ENCODE measurements around the gene HFM1.
"Not testable (repeated sequence)": the region's sequence is repeated elsewhere in the genome, so short reads cannot be mapped to it uniquely, and the experiment has no call there.

Gene HFM1, protein sequence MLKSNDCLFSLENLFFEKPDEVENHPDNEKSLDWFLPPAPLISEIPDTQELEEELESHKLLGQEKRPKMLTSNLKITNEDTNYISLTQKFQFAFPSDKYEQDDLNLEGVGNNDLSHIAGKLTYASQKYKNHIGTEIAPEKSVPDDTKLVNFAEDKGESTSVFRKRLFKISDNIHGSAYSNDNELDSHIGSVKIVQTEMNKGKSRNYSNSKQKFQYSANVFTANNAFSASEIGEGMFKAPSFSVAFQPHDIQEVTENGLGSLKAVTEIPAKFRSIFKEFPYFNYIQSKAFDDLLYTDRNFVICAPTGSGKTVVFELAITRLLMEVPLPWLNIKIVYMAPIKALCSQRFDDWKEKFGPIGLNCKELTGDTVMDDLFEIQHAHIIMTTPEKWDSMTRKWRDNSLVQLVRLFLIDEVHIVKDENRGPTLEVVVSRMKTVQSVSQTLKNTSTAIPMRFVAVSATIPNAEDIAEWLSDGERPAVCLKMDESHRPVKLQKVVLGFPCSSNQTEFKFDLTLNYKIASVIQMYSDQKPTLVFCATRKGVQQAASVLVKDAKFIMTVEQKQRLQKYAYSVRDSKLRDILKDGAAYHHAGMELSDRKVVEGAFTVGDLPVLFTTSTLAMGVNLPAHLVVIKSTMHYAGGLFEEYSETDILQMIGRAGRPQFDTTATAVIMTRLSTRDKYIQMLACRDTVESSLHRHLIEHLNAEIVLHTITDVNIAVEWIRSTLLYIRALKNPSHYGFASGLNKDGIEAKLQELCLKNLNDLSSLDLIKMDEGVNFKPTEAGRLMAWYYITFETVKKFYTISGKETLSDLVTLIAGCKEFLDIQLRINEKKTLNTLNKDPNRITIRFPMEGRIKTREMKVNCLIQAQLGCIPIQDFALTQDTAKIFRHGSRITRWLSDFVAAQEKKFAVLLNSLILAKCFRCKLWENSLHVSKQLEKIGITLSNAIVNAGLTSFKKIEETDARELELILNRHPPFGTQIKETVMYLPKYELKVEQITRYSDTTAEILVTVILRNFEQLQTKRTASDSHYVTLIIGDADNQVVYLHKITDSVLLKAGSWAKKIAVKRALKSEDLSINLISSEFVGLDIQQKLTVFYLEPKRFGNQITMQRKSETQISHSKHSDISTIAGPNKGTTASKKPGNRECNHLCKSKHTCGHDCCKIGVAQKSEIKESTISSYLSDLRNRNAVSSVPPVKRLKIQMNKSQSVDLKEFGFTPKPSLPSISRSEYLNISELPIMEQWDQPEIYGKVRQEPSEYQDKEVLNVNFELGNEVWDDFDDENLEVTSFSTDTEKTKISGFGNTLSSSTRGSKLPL (N-terminal part only)

DNA sequence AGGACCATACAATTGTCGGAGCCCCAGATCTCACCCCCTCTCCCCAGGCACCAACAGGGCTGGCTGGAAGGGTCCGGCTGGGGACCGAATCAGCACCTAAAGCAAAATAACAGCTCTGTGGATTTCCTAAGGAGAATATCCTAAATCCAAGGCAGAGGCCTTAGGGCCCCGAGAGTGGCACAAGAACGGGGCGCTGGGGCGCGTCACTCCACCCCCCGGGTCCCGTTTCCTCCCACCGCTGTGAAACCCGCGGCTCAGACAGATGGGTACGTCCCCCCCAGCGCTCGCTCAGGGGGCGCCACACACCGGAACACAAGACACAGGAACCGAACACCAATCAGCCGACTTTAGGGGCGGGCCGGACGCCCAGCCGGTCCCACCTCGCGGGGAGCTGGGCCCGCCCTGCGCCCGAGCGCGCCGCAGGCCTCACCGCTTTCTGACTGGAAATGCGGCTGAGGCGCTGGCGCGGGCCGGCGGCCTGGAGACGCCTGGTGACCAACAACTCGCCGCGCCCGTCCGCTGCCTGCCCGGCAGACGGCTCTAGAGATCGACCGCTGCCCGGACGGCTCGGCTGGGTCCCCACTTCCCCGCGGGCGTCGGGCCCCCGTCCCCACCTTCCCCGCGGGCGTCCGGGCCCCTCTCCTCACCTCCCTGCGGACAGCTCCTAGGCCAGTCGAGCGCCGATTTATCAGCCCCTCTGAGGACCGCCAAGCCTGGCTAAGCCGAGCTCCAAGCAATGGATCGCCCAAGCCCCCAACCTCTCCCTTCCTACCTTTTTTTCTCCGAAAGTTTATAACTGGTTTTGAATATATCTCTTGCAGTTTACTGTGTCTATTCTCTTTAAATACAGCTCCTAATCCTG, at the start of gene HFM1:
TSS of gene HFM1 (minus strand) at position 687 of the 862 bp plus-strand sequence. CDS start 3,755 bp downstream, outside the sequence.
- FAIRE-seq = peak; percentile 41
- DNase-seq (ENCODE audit: extremely low spot score, insufficient read length, low read depth) = peak; percentile 29

DNA sequence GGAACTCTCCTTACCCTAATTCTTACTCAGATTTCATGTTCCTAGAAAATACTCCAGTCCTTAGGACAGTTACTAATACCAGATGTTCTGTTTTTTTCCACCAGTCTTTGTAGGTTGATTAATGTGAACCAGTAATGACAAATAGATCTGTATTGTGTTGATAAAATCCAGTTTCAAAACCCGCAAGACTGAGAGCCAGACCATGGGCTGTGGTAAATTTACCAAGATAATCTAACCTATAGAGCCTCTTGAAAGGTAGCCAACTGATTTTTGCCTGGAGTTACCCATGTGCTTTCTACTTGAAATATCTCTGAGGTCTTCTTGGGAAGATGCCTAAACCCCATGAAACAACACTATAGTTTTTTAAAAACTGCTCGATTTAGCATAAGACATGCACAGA, 49.5 kb upstream of the HFM1 start:
- FAIRE-seq = no peak
- DNase-seq (ENCODE audit: extremely low spot score, insufficient read length, low read depth) = no peak

DNA sequence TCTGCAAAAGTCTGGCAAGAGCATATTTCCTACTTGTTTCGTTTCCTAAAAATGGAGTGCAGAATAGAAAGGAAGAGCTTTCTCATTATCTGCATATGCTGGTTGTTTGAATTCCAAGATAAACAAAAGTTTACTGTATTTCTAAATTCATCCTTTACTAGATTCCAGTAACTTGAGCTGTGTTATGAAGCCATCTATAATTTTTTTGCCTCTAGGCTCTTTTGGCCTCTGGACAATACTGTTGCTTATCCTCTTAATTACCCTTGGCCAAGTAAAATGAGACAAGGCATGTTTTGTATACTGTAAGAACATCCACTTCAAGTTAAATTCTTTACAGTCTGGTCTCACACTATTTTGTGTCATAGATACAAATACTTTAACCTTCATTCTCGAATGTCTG, 45.6 kb upstream of the HFM1 start:
- no peak for DNase-seq (ENCODE audit: extremely low spot score, insufficient read length, low read depth)

DNA sequence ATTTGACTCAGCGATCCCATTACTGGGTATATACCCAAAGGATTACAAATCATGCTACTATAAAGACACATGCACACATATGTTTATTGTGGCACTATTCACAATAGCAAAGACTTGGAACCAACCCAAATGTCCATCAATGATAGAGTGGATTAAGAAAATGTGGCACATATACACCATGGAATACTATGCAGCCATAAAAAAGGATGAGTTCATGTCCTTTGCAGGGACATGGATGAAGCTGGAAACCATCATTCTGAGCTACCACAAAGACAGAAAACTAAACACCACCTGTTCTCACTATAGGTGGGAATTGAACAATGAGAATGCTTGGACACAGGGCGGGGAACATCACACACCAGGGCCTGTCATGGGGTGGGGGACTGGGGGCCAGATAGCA, 43.1 kb upstream of the HFM1 start:
- not testable (repeated sequence) for FAIRE-seq; DNase-seq (ENCODE audit: extremely low spot score, insufficient read length, low read depth)

More for the DNA sequence above, 45.6 kb upstream of the HFM1 start:
- no peak for FAIRE-seq

DNA sequence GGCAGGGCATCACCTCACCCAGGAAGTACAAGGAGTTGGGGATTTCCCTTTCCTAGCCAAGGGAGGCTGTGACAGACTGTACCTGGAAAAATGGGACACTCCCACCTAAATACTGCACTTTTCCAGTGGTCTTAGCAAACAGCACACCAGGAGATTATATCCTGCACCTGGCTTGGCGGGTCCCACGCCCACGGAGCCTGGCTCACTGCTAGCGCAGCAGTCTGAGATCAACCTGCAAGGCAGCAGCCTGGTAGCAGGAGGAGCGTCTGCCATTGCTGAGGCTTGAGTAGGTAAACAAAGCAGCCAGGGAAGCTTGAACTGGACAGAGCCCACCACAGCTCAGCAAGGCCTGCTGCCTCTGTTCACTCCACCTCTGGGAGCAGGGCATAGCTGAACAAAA, 37.3 kb upstream of the HFM1 start:
- not testable (repeated sequence) for FAIRE-seq; DNase-seq (ENCODE audit: extremely low spot score, insufficient read length, low read depth)

DNA sequence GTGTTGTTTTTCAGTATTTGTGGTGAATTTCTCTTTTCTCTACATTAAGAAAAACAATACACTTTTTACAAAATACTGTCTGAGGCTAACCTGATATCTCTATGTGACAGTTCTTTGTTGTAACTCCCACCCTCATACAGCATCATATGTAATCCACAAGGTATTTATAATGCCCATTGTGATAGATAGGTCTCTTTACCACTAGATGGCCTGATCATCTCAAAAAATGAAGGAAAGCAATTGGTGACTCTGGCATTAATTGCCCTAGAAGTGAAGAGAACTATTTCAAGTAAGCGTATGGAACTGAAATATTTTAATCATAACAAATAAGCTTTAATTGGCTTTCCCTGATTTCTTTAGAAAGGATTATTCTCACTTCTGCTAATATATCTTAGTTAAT, 36.2 kb upstream of the HFM1 start:
- FAIRE-seq (no peak), DNase-seq (ENCODE audit: extremely low spot score, insufficient read length, low read depth) (no peak)

DNA sequence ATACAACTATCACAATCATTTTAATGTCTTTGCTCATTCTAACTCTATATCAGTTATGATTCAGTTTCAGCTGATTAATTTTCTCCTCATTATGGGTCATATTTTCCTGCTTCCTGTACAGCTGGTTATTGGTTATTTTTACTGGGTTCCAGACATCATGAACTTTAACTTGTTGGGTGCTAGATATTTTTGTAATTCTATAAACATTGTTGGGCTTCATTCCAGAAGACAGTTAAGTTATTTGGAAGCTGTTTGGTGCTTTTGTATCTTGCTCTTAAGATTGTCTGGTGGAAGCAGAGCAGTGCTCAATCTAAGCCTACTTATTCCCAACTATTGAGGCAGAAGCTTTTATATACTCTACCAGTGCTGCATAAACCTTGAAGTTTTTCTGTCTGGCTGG, 34.4 kb upstream of the HFM1 start:
- no peak for DNase-seq (ENCODE audit: extremely low spot score, insufficient read length, low read depth)
- no peak for FAIRE-seq

DNA sequence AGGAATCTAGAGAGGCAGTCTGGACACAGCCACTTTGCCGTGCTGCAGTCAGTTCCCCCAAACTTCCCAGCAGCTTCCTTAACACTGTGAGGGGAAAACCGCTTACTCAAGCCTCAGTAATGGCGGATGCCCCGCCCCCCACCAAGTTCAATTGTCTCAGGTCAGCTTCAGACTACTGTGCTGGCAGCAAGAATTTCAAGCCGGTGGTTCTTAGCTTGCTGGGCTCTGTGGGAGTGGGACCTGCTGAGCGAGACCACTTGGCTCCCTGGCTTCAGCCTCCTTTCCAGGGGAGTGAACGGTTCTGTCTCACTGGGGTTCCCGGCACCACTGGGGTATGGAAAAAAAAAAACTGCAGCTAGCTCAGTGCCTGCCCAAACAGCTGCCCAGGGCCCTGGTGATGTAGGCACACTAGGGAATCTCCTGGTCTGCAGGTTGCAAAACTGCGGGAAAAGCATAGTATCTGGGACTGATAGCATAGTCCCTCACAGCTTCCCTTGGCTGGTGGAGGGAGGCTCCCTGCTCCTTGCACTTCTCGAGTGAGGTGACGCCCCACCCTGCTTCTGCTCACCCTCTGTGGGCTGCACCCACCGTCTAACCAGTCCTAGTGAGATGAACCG, 23.7 kb upstream of the HFM1 start:
- FAIRE-seq (no peak), DNase-seq (ENCODE audit: extremely low spot score, insufficient read length, low read depth) (no peak)

DNA sequence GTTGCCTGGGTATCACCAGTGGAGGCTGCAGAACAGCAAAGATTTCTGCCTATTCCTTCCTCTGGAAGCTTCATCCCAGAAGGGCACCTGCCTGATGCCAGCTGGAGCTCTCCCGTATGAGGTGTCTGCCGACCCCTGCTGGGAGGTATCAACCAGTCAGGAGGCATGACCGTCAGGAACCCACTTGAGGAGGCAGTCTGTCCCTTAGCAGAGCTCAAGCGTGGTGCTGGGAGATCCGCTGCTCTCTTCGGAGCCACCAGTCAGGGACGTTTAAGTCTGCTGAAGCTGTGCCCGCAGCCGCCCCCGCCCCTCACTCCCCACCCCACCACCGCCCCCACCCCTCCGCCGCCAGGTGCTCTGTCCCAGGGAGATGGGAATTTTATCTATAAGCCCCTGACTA, 23.1 kb upstream of the HFM1 start:
- DNase-seq (ENCODE audit: extremely low spot score, insufficient read length, low read depth) = no peak
- FAIRE-seq = no peak

DNA sequence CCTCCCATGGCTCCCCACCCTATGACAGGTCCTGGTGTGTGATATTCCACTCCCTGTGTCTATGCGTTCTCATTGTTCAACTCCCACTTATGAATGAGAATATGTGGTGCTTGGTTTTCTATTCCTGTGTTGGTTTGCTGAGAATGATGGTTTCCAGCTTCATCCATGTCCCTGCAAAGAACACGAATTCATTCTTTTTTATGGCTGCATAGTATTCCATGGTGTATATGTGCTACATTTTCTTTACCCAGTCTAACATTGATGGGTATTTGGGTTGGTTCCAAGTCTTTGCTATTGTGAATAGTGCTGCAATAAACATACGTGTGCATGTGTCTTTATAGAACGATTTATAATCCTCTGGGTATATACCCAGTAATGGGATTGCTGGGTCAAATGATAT, 17.9 kb upstream of the HFM1 start:
- DNase-seq (ENCODE audit: extremely low spot score, insufficient read length, low read depth); FAIRE-seq: not testable (repeated sequence)

DNA sequence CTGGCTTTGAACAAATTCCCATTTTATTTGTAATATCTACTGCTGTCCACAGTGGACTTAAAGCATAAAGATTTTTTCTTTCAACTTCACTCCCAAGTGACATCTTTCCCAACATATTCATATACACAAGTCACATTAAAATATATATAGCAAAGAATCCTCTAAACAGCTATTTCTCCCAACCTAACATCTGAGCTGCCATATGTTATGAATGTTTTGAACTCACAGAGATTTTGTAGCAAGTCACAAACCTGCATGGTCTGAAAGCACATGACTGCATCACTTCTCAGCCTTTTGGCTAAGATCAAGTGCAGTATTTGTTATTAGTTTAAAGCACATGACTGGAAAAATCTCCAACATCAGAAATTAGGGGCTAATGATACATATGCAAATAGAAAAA, 7.7 kb upstream of the HFM1 start:
- DNase-seq (ENCODE audit: extremely low spot score, insufficient read length, low read depth) = no peak
- FAIRE-seq = no peak

DNA sequence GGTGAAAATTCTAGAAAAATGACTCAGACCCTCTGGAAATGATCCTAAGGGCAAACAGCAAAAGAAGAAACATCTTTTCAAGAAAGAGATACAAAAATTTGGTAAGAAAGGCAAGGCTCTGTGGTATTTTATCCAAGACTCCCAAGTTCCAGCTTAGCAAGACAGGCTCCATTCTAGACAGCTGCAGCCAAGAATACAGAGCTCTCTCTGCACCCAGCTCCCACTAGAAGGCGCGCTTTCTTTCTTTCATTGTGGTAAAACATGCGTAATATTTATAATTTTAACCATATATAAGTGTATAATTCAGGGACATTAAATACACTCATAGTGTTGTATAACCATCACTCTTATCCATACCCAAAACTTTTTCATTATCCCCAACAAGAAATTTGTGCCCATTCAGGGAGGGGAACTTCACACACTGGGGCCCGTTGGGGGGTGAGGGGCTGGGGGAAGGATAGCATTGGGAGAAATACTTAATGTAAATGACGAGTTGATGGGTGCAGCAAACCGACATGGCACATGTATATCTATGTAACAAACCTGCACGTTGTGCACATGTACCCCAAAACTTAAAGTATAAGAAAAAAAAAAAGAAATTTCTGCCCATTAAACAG, 2.2 kb upstream of the HFM1 start:
- no peak for FAIRE-seq
- no peak for DNase-seq (ENCODE audit: extremely low spot score, insufficient read length, low read depth)

DNA sequence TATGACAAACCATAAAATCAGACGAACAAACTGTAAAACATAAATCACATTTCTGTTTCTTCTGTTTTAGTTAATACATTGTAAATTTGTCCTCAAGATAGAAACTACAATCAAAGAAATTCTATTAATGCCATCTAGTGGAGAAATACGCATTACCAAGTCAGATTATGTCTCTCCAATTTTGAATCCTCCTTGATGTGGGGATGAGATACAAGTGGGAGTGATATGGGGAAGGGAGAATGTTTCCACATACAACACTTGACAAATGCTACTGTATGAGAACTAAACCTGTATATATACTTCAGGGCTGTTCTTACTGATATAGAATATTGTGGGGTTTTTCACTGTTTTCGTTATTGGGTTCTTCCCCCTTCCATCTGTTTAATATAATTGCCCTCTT, 2.6 kb downstream of the HFM1 start:
- FAIRE-seq = no peak
- no peak for DNase-seq (ENCODE audit: extremely low spot score, insufficient read length, low read depth)

DNA sequence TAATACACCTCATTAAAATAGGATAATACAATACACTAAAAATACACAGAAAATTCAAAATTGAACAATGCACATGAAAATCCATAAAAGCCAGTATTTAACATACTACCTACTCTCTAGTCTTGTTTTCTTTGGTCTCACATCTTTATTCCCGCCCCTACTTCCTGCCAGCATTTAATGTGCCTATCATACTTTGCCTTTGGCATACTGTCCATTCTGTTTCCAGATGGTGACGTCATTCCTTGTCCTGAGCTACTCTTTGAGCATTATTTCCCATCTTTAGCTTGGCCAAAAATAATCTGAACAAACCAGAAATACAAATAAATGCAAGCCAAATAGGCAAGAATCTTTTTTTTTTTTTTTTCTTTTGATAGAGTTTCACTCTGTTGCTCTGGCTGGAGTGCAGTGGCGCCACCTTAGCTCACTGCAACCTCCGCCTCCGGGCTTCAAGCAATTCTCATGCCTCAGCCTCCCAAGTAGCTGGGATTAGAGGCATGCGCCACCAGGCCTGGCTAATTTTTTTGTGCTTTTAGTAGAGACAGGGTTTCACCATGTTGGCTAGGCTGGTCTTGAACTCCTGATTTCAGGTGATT, 4.4 kb downstream of the HFM1 start:
- DNase-seq (ENCODE audit: extremely low spot score, insufficient read length, low read depth) (no peak), FAIRE-seq (no peak)

DNA sequence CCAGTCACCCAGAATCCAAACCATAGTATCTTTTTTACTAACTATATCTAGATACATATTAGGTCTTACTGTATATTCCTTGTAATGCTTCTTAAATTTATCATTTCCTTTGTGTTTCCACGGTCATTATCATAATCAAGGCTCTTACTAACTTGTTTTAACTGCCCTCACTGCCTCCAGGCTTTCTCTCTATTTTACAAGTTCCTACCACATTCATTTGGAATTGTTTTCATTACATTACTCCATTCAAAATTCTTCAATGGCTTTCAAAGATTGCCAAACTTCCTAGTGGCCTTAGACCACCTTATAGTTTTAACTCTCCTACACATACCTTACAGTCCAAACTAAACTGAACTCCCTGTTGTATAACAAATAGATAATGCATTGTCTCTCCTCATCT, 6.3 kb downstream of the HFM1 start:
- FAIRE-seq = no peak

DNA sequence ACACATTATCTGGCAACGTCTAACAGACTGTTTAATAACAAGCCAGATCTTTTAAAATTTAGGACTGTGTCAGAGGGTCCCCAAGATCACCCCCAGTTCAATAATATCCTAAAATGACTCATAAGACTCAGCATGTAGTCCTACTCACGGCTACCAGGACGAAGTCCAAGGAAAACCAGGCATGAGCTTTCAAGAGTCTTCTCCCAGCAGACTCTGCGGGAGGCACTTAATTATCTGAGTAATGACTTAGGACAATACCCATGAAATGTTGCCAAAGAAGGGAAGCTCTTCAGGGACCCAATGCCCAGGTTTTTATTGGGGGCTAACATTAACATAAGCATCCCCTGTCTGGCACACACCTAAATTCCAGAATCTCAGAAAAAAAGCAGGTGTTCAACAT, 7.0 kb downstream of the HFM1 start:
- DNase-seq (ENCODE audit: extremely low spot score, insufficient read length, low read depth) = no peak
- FAIRE-seq = no peak

More for the DNA sequence above, 6.3 kb downstream of the HFM1 start:
- no peak for DNase-seq (ENCODE audit: extremely low spot score, insufficient read length, low read depth)

DNA sequence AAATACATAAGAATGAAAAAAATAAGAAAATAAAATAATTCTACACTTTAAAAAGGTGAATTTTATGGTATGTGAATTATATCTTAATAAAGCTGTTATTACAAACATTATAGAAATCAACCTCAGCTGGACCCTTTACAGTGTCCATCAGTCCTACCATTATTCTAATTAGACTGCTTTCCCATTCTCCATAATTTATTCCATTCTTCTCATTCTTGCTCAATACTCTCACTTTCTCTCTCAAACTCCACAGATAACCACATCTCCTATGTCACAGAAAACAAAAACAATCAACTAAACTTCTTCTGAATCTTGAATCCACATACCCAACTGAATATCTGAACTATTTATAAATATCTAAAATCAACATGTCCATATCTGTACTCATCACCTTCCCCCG, 11.6 kb downstream of the HFM1 start:
- FAIRE-seq (no peak), DNase-seq (ENCODE audit: extremely low spot score, insufficient read length, low read depth) (no peak)

DNA sequence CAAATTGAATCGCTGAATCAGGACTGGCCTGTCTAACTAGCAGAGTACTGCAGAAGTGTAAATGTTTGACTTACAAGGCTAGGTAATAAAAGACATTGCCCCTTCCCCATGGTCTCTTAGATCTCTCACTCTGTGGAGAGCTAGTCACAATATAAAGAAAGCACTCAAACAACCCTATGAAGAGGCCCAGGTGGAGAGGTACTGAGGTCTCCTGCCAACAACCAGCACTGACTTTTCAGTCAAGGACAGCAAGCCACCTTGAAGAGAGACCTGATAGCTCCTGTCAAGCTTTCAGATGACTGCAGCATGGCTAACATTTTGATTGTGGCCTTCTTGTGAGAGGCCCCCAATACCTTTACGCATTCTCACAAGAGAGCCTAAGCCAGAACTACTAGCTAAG, 18.5 kb downstream of the HFM1 start:
- DNase-seq (ENCODE audit: extremely low spot score, insufficient read length, low read depth) (no peak), FAIRE-seq (no peak)
